CD4-positive, alpha-beta T cell (primary cell): Measurements from ENCODE around the gene SCLT1. TPM values are rescaled to one million over a fixed set of nuclear protein-coding genes. Genes with fewer than 3 reads are reported as not detected.

Experiments
- ATAC-seq: fragments of 200-7000 bp; cut with Tn5 transposase; one replicate; pipeline ENCODE4 v1.10.0; 2022; ENCODE audit warnings: mild to moderate bottlenecking; ENCODE audit not compliant: poor library complexity
- CTCF ChIA-PET: fragments of 350-600 bp; sonication (Branson Sonifier 250); formaldehyde crosslinking; loops from one replicate; lab custom pipeline; 2021; ENCODE audit warnings: antibody characterized with exemption, inconsistent platforms; lab: Charles Lee
- POLR2A ChIA-PET: fragments of 350-600 bp; sonication (Branson Sonifier 250); formaldehyde crosslinking; loops from one replicate; lab custom pipeline; 2021; ENCODE audit warnings: antibody characterized with exemption, inconsistent platforms; lab: Charles Lee
- DNase-seq, 14 experiments: peaks; one replicate each; pipeline ENCODE4 v3.0.0-alpha.2; 2013 to 2020; ENCODE audit warnings: mixed read lengths in 2 of 14
- H3K27ac ChIP-seq, 2 donors: one replicate each; pipeline versions ENCODE4 v1.5.1 to v1.7.0; 2013; ENCODE audit warnings: low read length in 2 of 2, low read depth in 1 of 2, mild to moderate bottlenecking in 1 of 2
- H3K27me3 ChIP-seq, 2 experiments: 1 replicate in 1 of 2; 2 replicates in 1 of 2; pipeline versions ENCODE4 v1.6.1 to v1.7.0; 2013; ENCODE audit warnings: low read length in 2 of 2, control low read depth in 1 of 2, mild to moderate bottlenecking in 1 of 2, moderate library complexity in 1 of 2; ENCODE audit not compliant: insufficient read depth in 2 of 2, control insufficient read depth in 1 of 2
- H3K36me3 ChIP-seq: one replicate; pipeline ENCODE4 v1.6.1; 2013; ENCODE audit warnings: low read length, control low read depth; ENCODE audit not compliant: insufficient read depth
- H3K4me1 ChIP-seq: one replicate; pipeline ENCODE4 v1.6.1; 2013; ENCODE audit warnings: low read length, control low read depth; ENCODE audit not compliant: insufficient read depth
- H3K4me3 ChIP-seq: one replicate; pipeline ENCODE4 v1.5.1; 2013; ENCODE audit warnings: mild to moderate bottlenecking, low read length, moderate library complexity
- H3K9me3 ChIP-seq, 2 experiments: 1 replicate in 1 of 2; 2 replicates in 1 of 2; pipeline versions ENCODE4 v1.6.1 to v1.7.0; 2013; ENCODE audit warnings: low read length in 2 of 2, mild to moderate bottlenecking in 2 of 2, control low read depth in 1 of 2, moderate library complexity in 1 of 2; ENCODE audit not compliant: control insufficient read depth in 1 of 2, insufficient read depth in 1 of 2
- H3K27ac Mint-ChIP-seq: one replicate; pipeline ENCODE4 v1.8.0; 2020; ENCODE audit warnings: mixed read lengths
- H3K27me3 Mint-ChIP-seq: one replicate; pipeline ENCODE4 v1.8.0; 2021; ENCODE audit warnings: mixed read lengths
- H3K36me3 Mint-ChIP-seq: one replicate; pipeline ENCODE4 v1.8.0; 2021; ENCODE audit warnings: low read depth, mixed read lengths
- H3K4me1 Mint-ChIP-seq: one replicate; pipeline ENCODE4 v1.8.0; 2021; ENCODE audit warnings: low read depth, mixed read lengths
- H3K4me3 Mint-ChIP-seq: one replicate; pipeline ENCODE4 v1.8.0; 2020; ENCODE audit warnings: mild to moderate bottlenecking, mixed read lengths
- H3K9me3 Mint-ChIP-seq: one replicate; pipeline ENCODE4 v1.8.0; 2020; ENCODE audit warnings: mixed read lengths
- intact Hi-C, 2 experiments: fragments of 100-400 bp; cut with DNase I in 1 of 2; cut with micrococcal nuclease in 1 of 2; formaldehyde crosslinking; loops; one replicate each; pipeline versions ENCODE4 v1.15.1 to v1.9.0; 2023 to 2025; cut with DNase I, micrococcal nuclease
- total RNA-seq, 174 experiments: library from RNA in 2 of 174; stranded (reverse) in 2 of 174; gene quantifications; one replicate each; pipeline ENCODE4 v1.2.3 and lab custom pipeline; 2021 to 2026
- TF ChIP-seq, protein P1 (sequence below): fragments of 200-600 bp; IDR thresholded peaks from one replicate; pipeline ENCODE4 v1.8.0; 2022; ENCODE audit warnings: antibody characterized with exemption, mild to moderate bottlenecking

The SCLT1 gene
- total RNA-seq, 2 experiments from 2014 or later = 21.8 to 21.9 TPM

- CTCF ChIA-PET = no interaction called here
- Histone ChIP-seq H3K36me3 (no peaks in the 10 kb centered on the region), H3K27ac (no peak overlapping the region), H3K27me3 (no peaks in the 10 kb centered on the region), H3K9me3 (no peaks in the 10 kb centered on the region), H3K4me1 (no peaks in the 10 kb centered on the region), H3K4me3 (no peak overlapping the region)
- DNase-seq (no peak), ATAC-seq (no peak)
- intact Hi-C loops = no loop called here
- no peaks in the 10 kb centered on the region for H3K27me3 Mint-ChIP-seq
- peaks cover 20% of the 10 kb centered on the region for H3K36me3 Mint-ChIP-seq
- no peaks in the 10 kb centered on the region for H3K9me3 Mint-ChIP-seq
- no peak overlapping the region for H3K4me3 Mint-ChIP-seq
- POLR2A ChIA-PET = no interaction called here
- H3K4me1 Mint-ChIP-seq = no peaks in the 10 kb centered on the region
- TF ChIP-seq, protein P1, sequence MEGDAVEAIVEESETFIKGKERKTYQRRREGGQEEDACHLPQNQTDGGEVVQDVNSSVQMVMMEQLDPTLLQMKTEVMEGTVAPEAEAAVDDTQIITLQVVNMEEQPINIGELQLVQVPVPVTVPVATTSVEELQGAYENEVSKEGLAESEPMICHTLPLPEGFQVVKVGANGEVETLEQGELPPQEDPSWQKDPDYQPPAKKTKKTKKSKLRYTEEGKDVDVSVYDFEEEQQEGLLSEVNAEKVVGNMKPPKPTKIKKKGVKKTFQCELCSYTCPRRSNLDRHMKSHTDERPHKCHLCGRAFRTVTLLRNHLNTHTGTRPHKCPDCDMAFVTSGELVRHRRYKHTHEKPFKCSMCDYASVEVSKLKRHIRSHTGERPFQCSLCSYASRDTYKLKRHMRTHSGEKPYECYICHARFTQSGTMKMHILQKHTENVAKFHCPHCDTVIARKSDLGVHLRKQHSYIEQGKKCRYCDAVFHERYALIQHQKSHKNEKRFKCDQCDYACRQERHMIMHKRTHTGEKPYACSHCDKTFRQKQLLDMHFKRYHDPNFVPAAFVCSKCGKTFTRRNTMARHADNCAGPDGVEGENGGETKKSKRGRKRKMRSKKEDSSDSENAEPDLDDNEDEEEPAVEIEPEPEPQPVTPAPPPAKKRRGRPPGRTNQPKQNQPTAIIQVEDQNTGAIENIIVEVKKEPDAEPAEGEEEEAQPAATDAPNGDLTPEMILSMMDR = no peak
- H3K27ac Mint-ChIP-seq = no peak overlapping the region
These were observed 113.4 kb downstream of the SCLT1 start for GRCh38 chr4:128979934-128980333.

- ChIA-PET CTCF (no interaction called here), POLR2A (no interaction called here)
- DNase-seq (no peak), ATAC-seq (no peak)
- H3K9me3 Mint-ChIP-seq = no peaks in the 10 kb centered on the region
- Histone ChIP-seq H3K27me3 (no peaks in the 10 kb centered on the region), H3K9me3 (no peaks in the 10 kb centered on the region), H3K27ac (no peak overlapping the region), H3K4me3 (no peak overlapping the region), H3K36me3 (no peaks in the 10 kb centered on the region), H3K4me1 (no peaks in the 10 kb centered on the region)
- intact Hi-C loops = no loop called here
- H3K4me1 Mint-ChIP-seq = no peaks in the 10 kb centered on the region
- no peaks in the 10 kb centered on the region for H3K27me3 Mint-ChIP-seq
- H3K27ac Mint-ChIP-seq = no peak overlapping the region
- peaks cover 17% of the 10 kb centered on the region for H3K36me3 Mint-ChIP-seq
- TF ChIP-seq, protein P1 = no peak
- no peak overlapping the region for H3K4me3 Mint-ChIP-seq
These were observed 114.4 kb downstream of the SCLT1 start for GRCh38 chr4:128978985-128979384.

- Mint-ChIP-seq H3K4me3 (no peak overlapping the region), H3K27ac (no peak overlapping the region), H3K36me3 (peaks cover 20% of the 10 kb centered on the region), H3K27me3 (no peaks in the 10 kb centered on the region), H3K9me3 (no peaks in the 10 kb centered on the region), H3K4me1 (no peaks in the 10 kb centered on the region)
- no peak for ATAC-seq
- no peaks in the 10 kb centered on the region for H3K4me1 ChIP-seq
- TF ChIP-seq, protein P1 = no peak
- ChIA-PET CTCF (no interaction called here), POLR2A (interaction anchor here (0.6 kb wide), 1 partner anchor 119 kb away, joined by 3 read pairs; no protein-coding TSS in a partner anchor)
- H3K9me3 ChIP-seq = no peaks in the 10 kb centered on the region
- H3K36me3 ChIP-seq = no peaks in the 10 kb centered on the region
- no peaks in the 10 kb centered on the region for H3K27me3 ChIP-seq
- no peak overlapping the region for H3K4me3 ChIP-seq
- DNase-seq = no peak
- intact Hi-C loops = no loop called here
- no peak overlapping the region for H3K27ac ChIP-seq
These were observed 119.2 kb downstream of the SCLT1 start for GRCh38 chr4:128974136-128974581.
